HL-60 (cell line): ENCODE measurements around the gene MIS18A.

Experiments used
- DNase-seq, 2 experiments: peaks; one replicate each; pipeline ENCODE4 v3.0.0-alpha.2; 2010 to 2020; ENCODE audit warnings: low read depth in 1 of 2, low spot score in 1 of 2
- H3K27ac ChIP-seq: fragments of 250-450 bp; sonication (Bioruptor Pico); replicated peaks from 2 replicates; pipeline ENCODE4 v1.5.1; 2020; ENCODE audit warnings: mild to moderate bottlenecking, moderate library complexity
- H3K27me3 ChIP-seq: fragments of 250-450 bp; sonication (Bioruptor Pico); 2 replicates; pipeline ENCODE4 v1.5.1; 2021; ENCODE audit warnings: mild to moderate bottlenecking, moderate library complexity; ENCODE audit not compliant: insufficient read depth, poor library complexity, severe bottlenecking
- H3K4me3 ChIP-seq: replicated peaks from 2 replicates; pipeline ENCODE4 v1.5.1; 2011; ENCODE audit warnings: mild to moderate bottlenecking, control low read depth, low read length; ENCODE audit not compliant: insufficient read depth
- GABPA ChIP-seq: IDR thresholded peaks from 2 replicates; pipeline ENCODE4 v1.6.1; 2012; ENCODE audit warnings: low read depth
- POLR2AphosphoS5 ChIP-seq: IDR thresholded peaks from 2 replicates; pipeline ENCODE4 v1.6.1; 2012; ENCODE audit warnings: low read depth
- SPI1 ChIP-seq: IDR thresholded peaks from 2 replicates; pipeline ENCODE4 v1.6.1; 2012; ENCODE audit warnings: low read depth, mild to moderate bottlenecking, borderline replicate concordance
- TF ChIP-seq, protein P1 (sequence below): IDR thresholded peaks from 2 replicates; pipeline ENCODE4 v1.6.1; 2012; ENCODE audit warnings: low read depth; ENCODE audit not compliant: insufficient replicate concordance
- TF ChIP-seq, protein P2 (sequence below): IDR thresholded peaks from one replicate; pipeline ENCODE4 v1.5.1; 2011; ENCODE audit warnings: low read length, control low read depth, inconsistent platforms; ENCODE audit not compliant: insufficient read depth

MIS18A gene

DNA sequence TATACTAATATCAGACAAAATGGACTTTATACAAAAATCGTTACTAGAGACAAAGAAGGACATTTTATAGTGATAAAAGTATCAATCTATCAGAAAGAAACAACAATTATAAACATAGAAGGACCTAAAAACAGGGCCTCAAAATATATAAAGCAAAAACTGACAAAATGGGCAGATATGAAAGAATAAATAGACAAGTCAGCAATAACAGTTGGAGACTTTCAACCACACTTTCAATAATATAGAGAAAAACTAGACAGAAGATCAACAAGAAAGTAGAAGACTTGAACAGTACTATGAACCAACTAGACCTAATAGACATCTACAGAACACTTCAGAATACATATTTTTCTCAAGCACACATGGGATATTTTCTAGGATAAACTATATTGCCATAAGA lies 52.4 kb downstream of the MIS18A start:
- no peak overlapping the region for H3K4me3 ChIP-seq
- DNase-seq = no peak
- H3K27me3 ChIP-seq = no peaks in the 10 kb centered on the region
- no peak overlapping the region for H3K27ac ChIP-seq
- TF ChIP-seq SPI1 (no peak), POLR2AphosphoS5 (no peak), GABPA (no peak)
- TF ChIP-seq, protein P1, sequence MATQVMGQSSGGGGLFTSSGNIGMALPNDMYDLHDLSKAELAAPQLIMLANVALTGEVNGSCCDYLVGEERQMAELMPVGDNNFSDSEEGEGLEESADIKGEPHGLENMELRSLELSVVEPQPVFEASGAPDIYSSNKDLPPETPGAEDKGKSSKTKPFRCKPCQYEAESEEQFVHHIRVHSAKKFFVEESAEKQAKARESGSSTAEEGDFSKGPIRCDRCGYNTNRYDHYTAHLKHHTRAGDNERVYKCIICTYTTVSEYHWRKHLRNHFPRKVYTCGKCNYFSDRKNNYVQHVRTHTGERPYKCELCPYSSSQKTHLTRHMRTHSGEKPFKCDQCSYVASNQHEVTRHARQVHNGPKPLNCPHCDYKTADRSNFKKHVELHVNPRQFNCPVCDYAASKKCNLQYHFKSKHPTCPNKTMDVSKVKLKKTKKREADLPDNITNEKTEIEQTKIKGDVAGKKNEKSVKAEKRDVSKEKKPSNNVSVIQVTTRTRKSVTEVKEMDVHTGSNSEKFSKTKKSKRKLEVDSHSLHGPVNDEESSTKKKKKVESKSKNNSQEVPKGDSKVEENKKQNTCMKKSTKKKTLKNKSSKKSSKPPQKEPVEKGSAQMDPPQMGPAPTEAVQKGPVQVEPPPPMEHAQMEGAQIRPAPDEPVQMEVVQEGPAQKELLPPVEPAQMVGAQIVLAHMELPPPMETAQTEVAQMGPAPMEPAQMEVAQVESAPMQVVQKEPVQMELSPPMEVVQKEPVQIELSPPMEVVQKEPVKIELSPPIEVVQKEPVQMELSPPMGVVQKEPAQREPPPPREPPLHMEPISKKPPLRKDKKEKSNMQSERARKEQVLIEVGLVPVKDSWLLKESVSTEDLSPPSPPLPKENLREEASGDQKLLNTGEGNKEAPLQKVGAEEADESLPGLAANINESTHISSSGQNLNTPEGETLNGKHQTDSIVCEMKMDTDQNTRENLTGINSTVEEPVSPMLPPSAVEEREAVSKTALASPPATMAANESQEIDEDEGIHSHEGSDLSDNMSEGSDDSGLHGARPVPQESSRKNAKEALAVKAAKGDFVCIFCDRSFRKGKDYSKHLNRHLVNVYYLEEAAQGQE = no peak
- TF ChIP-seq, protein P2, sequence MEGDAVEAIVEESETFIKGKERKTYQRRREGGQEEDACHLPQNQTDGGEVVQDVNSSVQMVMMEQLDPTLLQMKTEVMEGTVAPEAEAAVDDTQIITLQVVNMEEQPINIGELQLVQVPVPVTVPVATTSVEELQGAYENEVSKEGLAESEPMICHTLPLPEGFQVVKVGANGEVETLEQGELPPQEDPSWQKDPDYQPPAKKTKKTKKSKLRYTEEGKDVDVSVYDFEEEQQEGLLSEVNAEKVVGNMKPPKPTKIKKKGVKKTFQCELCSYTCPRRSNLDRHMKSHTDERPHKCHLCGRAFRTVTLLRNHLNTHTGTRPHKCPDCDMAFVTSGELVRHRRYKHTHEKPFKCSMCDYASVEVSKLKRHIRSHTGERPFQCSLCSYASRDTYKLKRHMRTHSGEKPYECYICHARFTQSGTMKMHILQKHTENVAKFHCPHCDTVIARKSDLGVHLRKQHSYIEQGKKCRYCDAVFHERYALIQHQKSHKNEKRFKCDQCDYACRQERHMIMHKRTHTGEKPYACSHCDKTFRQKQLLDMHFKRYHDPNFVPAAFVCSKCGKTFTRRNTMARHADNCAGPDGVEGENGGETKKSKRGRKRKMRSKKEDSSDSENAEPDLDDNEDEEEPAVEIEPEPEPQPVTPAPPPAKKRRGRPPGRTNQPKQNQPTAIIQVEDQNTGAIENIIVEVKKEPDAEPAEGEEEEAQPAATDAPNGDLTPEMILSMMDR = no peak
